Smooth muscle cell of trachea (primary cell): ENCODE data around the gene PLCB3. TPM values are rescaled to one million over a fixed set of nuclear protein-coding genes. Genes with fewer than 3 reads are reported as not detected.

Experiments
- total RNA-seq: library from RNA; depleted of rRNA; stranded (reverse); fragments of >200 nt; gene quantifications from 2 replicates; pipeline ENCODE4 v1.2.1, GENCODE V29; 2014

The PLCB3 gene
- 46.4 and 54.9 TPM in 2 replicates for total RNA-seq

DNA sequence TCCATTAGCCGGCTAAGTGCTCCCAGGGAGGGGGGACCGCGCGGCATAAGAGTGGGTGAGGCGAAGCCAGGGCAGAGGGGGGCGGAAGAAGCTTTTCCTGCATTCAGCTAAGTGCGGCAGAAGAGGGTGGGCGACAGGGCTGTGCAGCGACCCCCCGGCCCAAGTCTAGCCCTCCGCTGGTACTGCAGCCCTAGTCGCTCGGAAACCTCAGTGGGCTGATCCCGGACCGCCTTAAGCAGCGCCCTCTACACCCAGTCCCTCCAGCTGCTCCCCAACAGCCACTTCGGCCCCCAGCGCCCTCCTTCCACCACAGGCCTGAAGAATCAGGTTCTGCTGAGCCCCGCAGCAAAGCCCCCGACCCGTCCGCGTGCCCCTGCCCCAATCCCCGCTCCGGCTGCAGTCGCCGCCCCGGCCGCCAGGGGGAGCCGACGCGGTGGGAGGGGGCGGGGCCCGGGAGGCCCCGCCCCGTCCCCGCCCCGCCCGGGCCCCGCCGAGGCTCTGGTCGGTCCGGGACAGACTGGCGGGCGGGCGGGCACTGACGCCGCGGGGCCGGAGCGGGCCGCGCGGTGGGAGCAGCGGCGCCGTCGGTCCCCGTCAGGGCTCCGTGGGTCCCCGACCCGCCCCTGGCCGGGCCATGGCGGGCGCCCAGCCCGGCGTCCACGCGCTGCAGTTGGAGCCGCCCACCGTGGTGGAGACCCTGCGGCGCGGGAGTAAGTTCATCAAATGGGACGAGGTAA is at the start of gene PLCB3:
TSS of gene PLCB3 (plus strand) at position 515 of the 737 bp plus-strand sequence. CDS start at position 635, 120 bp downstream.

DNA sequence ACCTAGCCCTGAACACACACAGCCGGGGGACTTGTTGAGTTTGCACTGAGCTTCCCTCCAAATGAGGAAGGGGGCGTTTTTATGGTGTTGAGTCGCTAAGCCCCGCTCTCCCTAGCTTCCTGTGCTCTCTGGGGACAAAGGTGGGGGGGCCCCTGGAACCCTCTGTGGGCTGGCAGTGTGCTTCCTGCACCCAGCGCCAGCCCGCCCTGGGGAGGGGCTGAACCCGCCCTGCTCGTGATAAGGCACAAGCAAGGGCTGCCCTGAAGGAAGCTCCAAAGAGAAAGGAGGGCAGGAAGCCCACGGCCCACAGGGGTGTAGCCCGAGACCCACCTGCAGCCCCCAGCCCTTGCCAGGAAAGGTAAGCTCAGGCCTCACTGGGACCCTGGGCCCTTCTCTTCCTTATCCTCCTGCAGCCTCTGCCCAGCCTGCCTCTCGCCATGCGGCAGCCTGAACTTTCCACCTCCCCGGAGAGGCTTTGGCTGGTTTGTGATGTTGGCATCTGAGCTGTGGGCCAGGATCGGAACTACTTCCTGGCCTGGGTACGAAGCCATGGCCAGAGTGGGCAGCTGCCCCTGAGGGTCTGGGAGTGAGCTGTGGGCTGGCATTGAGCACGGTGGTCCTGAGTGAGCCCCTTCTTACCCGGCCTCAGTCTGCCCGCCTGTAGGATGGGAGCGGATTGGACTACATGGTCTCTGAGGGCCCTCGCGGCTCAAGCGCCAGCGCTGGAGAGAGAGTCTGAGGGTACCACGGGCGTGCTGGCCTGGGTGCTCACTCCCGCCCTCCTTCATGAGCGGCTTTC is 44.7 kb upstream of the PLCB3 start, which contains the start of gene FERMT3:
TSS of gene FERMT3 (plus strand) at position 265 of the 799 bp plus-strand sequence. CDS start 644 bp downstream, outside the sequence.

DNA sequence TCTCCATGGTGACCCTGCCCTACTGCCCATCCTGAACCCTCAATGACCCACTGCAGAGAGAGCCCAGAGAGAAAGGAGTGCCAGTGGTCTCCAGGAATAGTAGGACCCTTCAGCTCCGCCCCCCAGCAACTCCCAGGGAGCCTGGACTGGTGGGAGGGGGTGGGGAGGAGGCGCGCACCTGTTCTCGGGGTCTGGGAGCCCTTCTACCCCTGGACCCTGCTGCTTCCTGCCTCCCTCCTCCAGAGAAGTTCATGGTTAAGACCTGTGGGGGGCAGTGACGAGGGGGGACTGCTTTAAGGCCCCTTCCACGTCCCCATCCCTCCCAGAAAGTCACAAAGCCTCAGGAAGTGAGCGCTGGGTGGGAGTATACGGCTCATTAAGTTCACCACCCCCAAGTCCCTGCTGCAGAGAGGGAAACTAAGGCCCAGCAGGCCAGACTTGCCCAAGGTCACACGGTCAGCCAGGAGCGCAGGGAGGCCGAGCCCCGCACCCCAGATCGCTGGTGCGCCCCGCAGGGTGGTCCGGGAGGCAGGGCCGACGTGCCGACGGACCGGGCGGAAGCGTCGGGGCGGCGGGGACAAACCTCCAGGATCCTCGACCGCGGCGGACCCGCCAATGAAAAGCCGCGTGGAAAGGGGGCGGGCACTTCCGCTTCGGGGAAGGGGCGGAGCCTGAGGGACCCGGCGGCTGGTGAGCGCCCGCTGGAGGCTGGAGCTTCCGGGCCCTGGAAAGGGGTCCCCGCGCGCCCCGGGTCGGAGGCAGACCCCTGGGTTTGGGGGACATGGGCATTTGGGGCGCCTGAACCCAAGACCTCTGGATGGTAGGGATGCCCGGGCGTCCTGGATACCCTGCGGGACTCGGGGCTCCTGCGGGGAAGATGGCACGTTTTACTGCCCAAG is 25.5 kb upstream of the PLCB3 start, which contains the start of the genes NUDT22 and TRPT1:
TSS of gene NUDT22 (plus strand) at position 667 of the 899 bp plus-strand sequence. CDS start 379 bp downstream, outside the sequence.
TSS of gene TRPT1 (minus strand) at position 579 of the 899 bp plus-strand sequence. CDS start at position 253, 326 bp downstream.

DNA sequence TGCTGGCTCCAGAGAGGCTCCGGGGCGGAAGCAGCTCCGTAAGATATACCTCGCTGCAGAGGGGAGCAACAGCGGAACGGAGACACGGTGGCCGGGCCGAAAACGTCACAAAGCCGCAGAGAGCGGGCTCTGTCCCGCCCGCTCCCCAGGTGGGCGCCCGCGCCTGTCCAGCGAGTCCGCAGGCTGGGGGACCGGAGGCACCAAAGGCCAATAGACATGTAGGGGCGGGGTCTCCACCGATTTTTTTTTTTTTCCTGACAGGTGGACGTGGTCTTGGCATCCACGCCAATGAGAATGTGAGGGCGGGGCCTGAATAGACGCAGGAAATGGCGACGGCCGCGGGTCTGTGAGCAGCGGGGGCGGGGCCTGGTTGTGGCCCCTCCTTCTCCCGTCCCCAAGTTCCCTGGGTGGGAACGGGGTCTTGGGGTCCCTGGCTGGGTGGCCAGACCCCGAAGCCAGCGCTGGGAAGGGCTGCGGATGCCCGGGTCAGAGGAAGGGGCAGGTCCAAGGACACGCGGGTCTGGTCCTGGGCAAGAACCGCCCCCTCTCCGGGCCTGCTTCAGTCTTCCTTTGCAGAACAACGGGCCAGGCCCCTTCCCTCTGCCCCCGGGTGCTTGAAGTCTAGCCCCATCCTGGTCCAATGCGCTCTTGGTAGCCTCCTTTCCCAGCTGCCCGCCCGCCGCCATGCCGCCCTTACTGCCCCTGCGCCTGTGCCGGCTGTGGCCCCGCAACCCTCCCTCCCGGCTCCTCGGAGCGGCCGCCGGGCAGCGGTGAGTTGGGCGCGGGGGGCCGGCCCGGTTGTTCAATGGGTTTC is 21.0 kb upstream of the PLCB3 start, which contains the start of gene DNAJC4:
TSS of gene DNAJC4 (plus strand) at position 378 of the 814 bp plus-strand sequence. CDS start at position 685, 307 bp downstream.

DNA sequence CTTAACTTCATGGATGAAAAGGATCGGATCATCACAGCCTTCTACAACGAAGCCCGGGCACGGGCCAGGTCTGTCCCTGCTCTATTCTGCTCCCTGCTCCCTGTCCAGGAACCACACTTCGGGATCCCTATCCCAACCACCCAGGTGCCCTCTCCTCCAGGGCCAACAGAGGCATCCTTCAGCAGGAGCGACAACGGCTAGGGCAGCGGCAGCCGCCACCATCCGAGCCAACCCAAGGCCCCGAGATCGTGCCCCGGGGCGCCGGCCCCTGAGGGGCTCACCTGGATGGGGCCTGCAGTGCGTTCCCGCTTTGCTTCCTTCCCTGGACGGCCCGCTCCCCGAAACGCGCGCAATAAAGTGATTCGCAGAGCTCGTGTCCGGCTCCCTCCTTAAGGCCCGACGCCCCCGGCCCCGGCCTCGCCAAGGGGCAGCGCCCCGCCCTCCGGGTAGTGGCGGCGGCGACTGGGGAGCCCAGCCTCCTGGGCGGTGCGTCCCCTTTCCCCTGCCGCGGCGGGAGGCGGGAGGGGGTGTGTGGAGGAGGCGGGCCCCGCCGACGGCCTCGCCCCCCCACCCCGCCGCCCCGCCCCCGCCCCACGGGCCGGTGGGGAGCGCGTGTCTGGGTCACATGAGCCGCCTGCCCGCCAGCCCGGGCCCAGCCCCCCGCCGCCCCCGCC is 17.3 kb upstream of the PLCB3 start, which contains the start of gene VEGFB:
TSS of gene VEGFB (plus strand) at position 672 of the 674 bp plus-strand sequence. CDS start 250 bp downstream, outside the sequence.

DNA sequence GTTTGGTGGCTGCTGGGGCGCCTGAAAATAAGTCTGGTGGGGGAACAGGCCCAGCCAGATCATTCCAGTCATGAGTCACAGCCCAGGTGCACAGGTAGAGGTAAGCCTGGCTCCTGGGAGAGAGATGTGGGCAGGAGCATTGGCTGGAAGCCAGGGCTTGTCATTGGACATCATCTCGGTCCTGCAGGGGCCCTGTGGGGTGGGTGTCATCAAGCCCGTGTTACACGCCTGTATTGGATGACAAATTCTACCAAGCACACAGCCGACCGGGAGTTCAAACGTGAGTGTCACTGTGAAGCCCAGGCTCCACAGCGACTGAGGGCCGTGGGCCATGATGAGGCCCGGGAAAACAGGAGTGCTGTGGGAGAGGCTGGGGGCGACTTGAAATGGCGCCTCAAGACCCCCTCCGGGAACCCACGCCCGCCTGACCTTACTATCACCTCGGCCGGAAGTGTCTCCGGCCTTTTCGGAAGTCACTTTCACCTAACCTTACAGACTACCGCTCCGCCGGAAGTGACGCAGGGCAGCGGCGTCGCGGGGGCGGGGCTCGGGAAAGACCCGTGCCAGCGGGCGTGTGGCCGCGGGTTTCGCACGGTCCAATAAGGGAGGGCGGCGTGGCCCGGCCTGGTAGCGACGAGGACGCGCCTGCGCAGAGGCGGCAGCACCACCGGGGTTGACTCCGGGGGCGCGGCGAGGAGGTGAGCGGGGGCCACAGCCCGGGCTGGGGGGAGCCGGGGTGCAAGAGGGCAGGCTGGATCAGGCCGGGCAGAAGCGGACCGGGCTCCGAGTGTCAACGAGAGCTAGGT is 10.7 kb upstream of the PLCB3 start, which contains the start of gene FKBP2:
TSS of gene FKBP2 (plus strand) at position 661 of the 806 bp plus-strand sequence. CDS start 1,293 bp downstream, outside the sequence.

DNA sequence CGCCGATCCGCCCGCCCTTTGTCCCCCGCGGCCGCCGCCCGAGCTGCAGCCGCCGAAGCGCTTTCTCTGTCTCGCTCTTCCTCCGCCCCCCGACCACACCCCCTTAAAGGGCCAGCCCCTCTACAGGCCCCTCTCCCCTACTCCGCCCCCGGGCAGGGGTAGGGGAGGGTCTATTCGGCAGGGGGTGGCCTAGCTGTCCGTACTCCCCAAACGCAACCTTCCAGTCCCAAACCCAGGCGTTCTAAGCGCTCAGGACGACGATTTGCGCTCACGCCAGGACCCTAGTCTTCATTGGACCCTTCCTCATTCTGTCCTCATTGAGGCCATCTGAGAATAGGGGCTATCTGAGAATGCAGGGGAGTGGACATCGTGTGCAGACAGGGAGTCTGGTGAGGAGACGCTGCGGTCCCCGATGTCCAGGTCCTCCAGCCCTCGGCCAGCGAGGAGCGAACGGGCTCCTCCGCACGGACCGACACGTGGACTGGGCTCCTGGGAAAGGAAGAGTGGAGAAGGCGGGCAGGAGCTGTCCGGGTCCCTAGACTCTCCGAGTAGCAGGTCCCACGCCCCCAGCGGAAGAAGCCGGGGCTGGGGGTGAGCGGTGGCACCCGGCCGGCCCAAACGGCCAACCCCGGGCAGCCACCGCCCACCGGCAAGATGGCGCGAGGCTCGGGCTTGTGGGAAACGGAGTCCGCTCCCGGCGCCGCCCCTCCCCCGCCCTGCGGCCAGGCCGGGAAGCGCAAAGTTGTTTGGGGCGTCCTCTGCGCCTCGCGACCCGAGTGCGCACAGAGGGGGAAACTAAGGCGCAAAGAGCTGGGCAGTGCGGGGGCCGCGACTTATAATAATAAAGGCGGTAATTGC is 4.2 kb upstream of the PLCB3 start, which contains the start of gene PPP1R14B:
TSS of gene PPP1R14B (minus strand) at position 73 of the 858 bp plus-strand sequence. CDS start 270 bp downstream, outside the sequence.

DNA sequence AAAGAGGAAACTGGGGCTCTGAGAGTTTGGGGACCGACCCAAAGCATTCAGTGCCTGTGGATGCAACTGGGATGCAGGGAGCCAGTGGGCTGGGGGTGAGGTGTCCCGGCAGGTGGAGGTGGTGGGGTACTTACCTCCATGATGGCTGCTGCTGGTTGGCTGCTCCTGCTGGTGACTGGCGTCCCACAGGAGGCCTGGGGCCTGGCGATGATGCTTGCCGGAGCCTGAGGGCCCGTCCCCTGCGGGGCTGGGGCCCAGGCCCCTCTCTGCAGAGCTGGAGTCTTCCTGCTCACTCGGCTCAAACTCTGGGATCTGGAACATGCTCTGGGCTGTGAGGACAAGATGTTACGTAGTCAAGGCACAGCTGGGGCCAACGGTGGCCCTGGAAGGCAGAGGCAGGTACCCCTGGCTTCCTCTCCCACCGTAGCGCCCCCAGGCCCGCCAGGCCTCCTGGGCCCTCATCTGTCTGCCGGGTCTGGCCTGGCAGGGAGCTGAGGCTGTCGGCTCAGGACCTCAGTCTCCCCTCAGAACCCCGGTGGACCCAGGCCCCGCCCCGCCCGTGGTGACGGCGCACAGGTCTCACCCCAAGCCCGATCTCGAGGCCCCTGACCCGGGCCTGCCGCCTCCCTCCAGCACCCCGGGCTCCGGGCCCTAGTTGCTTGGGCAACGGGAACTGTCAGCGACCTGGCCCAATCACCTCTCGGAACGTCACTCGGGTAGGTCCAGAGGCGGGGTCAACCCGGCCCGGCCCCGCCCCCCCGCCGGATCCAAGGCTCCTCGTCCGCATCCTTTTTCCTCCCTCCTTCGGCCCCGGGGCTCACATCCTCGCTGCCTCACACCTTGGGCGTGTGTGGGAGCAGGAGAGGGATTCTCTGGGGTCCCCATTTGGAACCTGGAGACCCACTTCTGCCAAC is 33.0 kb downstream of the PLCB3 start, which contains the start of gene BAD:
TSS of gene BAD (minus strand) at position 618 of the 914 bp plus-strand sequence. CDS start at position 321, 297 bp downstream.

DNA sequence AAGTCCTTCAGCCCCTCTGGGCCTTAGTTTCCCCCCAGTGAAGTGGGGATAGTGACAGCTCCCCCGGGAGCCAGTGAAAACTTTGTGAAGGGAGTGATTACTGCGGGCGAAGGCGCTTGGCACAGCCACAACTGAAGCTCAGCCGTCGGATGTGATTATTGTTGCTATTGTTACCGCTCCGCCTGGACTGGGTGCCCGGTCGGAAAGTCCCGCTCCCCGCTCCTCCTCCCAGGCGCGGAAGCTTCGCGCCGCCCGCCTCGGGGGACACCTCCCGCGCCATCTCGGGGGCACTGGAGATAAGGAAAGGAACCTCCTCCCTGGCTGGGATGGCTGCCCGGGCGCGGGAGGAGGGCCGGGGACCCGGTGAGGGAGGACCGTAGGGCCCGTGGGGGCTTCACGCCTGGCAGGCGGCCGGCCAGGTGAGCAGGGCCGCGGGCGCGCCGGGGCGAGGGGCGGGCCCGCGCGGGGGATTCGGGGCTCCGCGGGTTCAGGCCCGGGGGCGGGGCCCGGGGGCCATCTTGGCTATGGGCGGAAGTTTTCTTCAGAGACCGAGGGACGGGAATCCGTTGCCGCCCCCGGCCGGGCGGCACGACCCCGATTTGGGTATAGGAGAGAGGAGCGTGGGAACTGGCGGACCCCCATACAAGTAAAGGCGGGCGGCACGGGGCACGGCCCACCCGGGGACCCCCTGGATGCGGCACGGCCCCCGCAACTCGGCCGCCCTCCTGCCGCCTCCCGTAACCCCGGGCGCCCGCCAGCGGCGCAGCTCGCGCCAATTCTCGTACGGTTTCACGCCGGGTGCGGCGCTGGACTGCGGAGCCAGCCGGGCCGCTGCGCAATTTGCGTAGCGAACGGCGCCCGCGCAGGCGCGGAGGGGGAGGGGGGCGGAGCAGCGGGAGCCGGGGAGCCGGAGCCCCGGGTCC is 33.9 kb downstream of the PLCB3 start, which contains the start of gene GPR137:
TSS of gene GPR137 (plus strand) at position 887 of the 923 bp plus-strand sequence. CDS start 677 bp downstream, outside the sequence.

DNA sequence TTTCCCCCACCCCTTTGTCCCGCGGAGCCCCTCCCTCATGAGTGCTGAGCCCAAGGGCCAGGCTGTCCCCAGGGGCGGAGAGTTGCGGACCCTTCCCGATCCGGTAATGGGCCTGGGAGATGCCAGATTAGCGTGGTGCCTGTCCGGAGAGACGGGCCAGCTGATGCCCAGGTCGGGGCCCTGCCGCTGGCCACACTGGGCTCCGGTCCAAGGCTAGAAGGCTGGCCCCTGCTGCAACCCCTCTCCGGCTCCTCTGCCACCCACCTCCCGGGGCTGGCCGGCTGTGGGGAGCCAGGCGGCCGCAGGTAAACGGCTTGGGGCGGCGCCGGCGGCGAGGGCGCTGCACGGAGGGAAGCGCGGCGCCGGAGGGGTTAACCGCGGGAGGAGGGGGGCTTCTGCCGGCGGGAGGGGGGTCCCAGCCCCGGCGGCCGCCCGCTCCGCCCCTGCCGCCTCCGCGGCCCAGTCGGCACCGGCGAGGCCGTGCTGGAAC is 40.0 kb downstream of the PLCB3 start, which contains the start of gene KCNK4:
TSS of gene KCNK4 (plus strand) at position 41 of the 490 bp plus-strand sequence. CDS start 1,717 bp downstream, outside the sequence.

DNA sequence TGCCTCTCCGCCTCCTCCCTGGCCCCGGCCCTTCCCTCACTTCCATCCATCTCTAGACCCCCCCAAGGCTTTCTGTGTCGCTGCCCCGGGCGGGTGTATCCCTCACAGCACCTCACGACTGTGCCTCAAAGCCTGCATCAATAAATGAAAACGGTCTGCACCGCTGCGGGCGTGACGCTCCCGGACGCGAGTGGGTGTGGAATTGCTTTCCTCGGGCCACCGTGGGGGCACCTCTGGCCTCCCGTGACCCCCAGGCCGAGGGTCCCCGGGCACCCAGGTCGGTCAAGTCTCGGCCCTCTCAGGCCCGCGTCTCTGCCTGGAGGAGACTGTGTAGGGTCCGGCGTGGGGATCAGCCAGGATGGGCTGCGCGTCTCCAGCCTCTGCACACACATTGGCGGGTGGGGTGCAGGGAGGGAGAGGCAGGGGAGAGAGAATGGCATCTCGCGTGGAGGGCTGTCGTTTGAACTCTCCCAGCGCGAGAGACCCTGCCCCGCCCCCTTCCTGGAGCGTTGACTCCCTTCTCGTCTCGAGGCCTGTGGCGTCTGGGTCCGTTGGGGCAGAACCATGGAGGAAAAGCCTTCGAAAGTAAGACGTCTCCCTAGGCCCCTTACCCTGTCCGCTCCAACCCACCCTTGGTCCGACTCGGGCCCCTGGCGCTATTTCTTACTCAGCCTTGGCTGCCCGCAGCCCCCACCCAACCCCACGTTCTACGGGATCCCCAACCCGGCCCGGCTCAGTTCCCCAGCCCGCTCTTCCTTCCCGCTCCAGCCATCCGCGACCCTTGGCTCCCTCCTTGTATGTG is 48.7 kb downstream of the PLCB3 start, which contains the start of gene CATSPERZ:
TSS of gene CATSPERZ (plus strand) at position 512 of the 802 bp plus-strand sequence. CDS start at position 565, 53 bp downstream.

DNA sequence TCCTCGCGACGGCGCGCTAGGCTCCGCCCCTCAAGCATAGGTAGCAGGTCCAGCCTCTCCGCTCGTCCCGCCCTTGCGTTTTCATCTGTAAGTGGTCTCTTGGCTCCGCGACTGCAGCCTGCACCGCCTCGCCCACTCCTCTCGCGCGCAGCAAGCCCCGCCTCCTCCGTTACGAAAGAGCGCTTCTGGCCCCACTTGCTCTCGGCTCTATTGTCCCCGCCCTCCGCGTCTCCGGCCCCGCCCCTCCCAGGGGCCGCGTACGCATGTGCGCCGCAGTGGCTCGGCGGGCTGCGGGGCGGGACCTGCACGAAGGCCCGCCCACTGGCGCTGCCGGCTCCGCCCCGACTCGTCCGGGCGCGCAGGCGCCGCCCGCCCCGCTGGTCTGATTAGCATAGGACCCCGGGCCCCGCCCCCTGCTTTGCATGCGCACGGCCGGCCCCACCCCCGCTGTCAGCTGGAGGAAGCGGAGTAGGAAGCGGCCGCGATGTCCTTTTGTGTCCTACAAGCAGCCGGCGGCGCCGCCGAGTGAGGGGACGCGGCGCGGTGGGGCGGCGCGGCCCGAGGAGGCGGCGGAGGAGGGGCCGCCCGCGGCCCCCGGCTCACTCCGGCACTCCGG is 53.9 kb downstream of the PLCB3 start, which contains the start of gene ESRRA:
TSS of gene ESRRA (plus strand) at position 450 of the 616 bp plus-strand sequence. CDS start 1,656 bp downstream, outside the sequence.

DNA sequence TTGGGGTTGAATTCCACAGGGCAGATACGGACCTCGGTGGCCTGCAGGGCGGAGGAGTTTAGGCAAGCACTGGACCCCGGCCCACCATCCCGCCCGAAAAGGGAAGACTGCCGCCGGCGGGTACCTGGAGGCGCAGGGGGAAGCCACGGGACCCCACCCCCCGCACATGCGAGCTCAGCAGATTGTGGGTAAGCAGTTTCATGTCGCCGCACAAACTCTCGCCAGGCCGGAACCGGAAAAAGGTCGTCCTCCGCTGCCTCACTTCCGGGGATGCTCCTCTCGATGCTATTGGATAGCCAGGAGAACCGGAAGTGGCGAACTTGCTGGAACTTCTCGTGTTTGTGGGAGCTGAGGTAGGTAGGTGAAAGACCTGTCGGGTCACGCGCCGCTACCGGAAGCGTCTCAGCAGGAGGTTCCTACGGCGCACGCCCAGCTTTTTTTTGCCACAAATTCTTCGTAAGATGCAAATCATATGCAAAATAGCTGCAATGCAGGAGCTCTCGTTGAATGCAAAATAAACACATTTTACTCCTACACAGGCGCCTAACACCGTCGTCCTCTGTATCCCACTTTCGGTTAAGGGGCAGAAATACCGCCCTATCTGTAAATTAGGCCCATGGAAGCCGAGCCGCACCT is 66.1 kb downstream of the PLCB3 start, which contains the start of gene TRMT112:
TSS of gene TRMT112 (minus strand) at position 235 of the 636 bp plus-strand sequence. CDS start at position 202, 33 bp downstream.

